GM18873 (cell line): ENCODE measurements around the gene BTLA.
"Not testable (repeated sequence)": the region's sequence is repeated elsewhere in the genome, so short reads cannot be mapped to it uniquely, and the experiment has no call there.

Source experiments
- ATAC-seq: cut with Tn5 transposase; IDR thresholded peaks from one replicate; pipeline ENCODE4 v1.9.1; 2021; ENCODE audit warnings: mild to moderate bottlenecking, moderate library complexity, moderate number of reproducible peaks; ENCODE audit not compliant: unreplicated experiment, low FRiP score

Gene BTLA, protein sequence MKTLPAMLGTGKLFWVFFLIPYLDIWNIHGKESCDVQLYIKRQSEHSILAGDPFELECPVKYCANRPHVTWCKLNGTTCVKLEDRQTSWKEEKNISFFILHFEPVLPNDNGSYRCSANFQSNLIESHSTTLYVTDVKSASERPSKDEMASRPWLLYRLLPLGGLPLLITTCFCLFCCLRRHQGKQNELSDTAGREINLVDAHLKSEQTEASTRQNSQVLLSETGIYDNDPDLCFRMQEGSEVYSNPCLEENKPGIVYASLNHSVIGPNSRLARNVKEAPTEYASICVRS

GRCh38 chr3:112498914-112499711, at the start of gene BTLA:
Gene BTLA, minus strand, starts transcription at chr3:112499472. Its CDS starts 114 bp downstream, at chr3:112499358.
- peak; percentile 39 for ATAC-seq

GRCh38 chr3:112546216-112546759, 47.0 kb upstream of the BTLA start:
- ATAC-seq: no peak

- peak; percentile 81 for ATAC-seq
Observed at GRCh38 chr3:112539825-112540650, 40.8 kb upstream of the BTLA start.

DNA sequence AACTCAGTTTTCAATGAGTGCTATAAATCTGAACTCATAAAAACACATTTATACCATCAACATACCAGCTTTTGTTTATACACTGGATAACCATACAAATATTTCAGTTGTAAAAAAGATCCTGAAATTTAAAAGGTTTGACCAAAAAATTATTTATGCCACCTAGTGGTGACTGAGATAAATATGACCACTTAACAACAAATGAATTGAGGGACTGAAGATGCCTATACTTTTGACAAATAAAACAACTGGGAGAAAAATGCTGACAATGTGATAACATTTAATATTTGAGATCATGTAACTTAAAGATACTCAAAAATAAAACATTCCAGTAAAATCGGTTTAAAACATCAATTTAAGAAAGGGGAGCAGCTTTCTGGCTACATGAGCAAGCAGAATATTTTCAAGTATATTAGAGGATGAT, 32.1 kb upstream of the BTLA start:
- ATAC-seq: no peak

GRCh38 chr3:112530573-112530972, 31.3 kb upstream of the BTLA start:
- no peak for ATAC-seq

DNA sequence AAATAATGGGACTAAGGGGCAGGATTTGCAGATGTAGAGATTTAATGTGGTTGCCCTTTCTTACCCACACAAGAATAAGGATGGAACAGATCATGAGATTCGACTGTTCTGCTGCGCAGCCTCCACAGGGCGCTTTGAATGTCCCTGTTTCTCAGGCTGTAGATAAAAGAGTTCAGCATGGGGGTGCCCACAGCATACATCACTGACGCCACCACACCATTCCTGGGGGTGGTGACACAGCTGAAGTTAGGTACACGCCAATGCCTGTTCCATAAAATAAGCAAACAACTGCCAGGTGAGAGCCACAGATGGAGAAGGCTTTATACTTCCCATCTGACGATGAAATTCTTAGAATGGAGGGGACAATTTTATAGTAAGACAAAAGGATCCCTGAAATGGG, 24.9 kb upstream of the BTLA start:
- not testable (repeated sequence) for ATAC-seq

DNA sequence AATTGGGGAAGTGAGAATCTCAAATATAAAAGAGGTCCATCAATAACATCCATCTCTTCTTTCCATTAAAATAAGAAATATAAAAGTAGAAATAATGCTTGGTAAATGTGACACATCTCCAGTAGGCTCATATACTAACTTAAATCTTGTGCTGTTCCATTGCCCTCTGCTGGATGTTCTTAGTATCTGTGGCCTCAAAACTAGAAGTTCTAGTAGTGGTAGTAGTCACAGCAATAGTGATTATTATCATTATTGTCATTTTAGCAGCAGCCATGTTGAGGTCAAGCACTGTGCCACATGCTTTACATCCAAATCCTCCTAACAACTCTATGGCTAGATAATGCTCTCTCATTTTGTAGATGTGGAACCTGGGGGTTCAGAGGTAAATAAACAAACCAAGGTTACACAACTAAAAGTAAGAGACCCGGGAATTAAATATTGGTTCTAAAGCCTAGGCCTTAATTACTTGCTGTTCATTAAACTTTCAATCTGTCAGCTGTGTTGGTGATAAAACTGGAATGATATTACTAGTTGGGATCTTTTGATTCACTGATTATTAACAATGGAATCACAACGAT, 20.2 kb upstream of the BTLA start:
- ATAC-seq: no peak

DNA sequence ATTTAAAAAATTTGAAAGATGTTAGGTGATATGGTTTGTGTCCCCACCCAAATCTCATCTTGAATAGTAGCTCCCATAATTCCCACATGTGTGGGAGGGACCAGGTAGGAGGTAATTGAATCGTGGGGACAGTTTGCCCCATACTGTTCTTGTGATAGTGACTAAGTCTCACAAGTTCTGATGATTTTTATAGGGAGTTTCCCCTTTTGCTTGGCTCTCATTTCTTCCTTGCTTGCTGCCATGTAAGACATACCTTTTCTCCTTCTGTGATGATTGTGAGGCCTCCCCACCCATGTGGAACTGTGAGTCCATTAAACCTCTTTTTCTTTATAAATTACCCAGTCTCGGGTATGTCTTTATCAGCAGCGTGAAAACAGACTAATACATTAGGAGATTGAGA, 19.7 kb upstream of the BTLA start:
- ATAC-seq: not testable (repeated sequence)

GRCh38 chr3:112514527-112515128, 15.4 kb upstream of the BTLA start:
- peak; percentile 99 for ATAC-seq

- ATAC-seq: no peak
Observed at GRCh38 chr3:112512320-112512719, 13.0 kb upstream of the BTLA start.

DNA sequence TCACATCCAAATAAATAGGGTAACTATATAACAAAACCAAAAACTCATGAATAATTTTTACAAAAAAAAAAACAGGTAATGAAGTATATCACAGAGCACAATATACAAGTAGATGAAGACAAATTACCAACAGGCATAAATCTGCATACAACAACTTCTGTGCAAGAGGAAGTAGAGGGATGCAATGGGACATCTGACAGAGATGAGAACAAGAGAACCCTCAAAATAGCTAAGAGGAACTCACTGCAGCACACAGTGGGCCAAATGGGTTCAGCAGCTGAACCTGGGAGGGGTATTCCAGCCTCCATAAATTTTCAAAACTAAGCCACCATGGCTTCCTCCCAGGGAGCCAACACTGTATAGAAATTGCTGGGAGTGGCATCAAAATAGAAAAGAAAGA, 9.6 kb upstream of the BTLA start:
- no peak for ATAC-seq

DNA sequence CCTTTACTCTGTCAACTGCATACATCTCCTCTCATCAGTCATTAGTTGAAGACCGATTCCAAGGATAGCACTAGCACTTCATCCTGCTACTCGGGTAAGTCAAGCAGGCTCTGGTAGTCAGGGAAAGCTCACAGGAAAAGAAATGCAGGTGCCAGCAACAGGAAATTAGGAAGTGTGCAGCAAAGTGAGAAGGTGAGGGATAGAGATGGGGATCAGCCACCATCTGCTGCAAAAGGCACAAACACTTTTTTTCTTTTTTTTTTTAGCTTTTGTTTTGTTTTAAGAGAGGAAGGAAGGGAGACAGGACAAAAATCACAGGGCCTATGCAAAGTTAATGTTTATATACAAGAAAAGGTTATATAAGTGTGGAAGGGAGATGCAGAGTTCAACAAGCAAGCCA, 9.0 kb upstream of the BTLA start:
- ATAC-seq: no peak

DNA sequence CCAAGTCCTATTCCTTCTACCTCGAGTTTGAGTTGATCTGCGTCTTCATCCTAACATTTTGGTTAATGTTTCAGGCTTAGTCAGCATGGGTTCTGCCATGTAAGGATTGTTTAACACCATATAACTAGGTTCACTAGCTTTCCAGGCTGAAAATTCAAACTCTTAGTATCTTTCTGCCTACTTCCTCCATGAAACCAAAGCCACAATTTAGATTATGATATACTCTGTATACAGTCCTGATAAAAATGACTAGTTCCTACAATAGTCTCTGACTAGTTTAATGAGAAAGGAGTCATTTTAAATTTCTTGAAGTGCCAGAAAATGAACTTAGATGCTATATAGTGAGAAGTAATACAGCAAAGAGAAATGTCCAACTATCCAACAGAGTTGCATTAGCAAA, 6.6 kb upstream of the BTLA start:
- no peak for ATAC-seq

DNA sequence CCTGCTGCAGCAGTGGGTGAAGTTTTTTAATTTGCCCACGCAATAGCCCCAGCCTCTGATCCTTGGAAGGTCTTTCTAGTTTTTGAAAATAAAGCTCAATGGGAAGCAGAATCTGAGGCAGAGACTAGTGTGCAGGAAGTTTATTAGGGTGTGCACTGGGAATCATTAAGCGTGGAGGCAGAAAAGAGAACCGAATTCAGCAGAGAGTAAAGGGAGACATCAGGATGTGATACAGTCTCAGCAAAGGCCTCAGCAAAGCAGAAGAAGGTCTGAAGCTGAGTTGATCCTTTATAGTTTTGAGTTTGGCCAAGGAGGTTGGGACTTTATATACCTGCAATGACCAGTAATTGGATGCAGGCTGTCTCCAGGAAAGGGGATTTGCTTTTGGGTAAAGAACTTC, 4.9 kb upstream of the BTLA start:
- ATAC-seq: no peak

DNA sequence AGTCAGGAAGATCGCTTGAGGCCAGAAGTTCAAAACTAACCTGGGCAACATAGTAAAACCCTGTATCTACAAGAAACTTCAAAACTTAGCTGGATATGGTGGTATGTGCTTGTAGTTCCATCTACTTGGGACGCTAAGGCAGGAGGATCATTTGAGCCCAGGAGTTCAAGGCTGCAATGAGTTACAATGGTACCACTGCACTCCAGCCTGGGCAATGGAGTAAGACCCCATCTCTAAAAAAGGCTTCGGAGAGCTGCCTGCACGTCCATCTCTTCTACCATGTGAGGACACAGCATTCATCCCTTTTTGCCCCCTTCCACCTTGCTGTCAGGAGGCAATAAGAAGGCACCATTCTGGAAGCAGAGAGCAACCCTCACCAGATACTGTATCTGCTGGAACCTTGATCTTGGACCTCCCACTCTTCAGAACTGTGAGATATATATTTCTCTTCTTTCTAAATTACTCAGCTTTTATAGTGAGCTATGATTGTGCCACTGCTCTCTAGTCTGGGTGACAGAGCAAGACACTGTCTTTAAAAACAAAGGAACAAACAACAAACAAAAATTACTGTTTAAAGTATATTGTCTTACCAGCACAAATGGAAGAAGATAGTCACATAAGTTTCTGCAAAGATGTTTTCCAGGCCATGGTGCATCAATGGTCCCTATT, 4.2 kb upstream of the BTLA start:
- ATAC-seq: no peak

DNA sequence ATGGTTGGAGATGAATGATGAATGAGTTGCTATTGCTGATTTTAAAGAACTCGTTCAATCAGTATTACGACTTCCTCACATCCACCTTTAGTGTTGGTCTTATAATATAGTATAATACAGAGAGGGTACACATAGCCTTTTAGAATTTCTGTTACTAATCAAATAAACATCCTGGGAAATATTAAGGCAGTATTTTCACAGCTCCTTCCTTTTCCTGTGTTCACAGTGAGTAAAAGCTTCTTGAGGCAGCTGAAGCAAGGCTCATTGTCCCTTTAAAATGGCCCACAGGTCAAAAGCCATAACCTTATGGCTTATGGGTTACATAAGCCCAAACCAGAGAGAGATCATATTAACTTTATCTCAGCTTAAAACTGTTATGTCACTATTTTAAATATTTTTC, 1.3 kb upstream of the BTLA start:
- ATAC-seq: no peak

- ATAC-seq: no peak
Observed at GRCh38 chr3:112497897-112498548, 1.2 kb downstream of the BTLA start.

DNA sequence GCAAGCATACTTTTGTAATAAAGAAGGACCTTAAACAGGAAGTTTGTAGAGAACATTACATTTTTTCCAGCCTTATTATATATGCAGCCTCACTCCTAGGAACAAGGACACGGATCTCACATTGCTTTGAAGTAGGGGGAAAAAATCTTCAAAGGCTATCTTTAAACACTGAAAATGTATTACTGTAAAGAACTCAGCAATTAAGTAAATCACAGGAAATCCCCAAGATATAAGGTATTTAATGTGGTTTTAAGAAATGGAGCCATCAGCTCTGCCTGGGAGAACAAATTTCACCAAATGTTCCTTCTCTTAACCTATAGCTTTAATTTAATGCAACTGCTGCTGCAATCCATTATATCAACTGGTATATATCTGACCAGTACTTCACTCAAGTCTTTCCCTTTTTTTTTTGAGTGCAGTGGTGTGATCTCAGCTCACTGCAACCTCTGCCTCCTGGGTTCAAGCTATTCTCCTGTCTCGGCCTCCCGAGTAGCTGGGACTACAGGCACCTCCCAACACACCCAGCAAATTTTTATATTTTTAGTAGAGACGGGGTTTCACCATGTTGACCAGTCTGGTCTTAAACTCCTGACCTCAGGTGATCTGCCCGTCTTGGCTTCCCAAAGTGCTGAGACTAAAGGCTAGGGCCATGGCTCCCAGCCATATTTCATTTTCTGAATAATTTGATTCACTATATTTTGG, 2.8 kb downstream of the BTLA start:
- ATAC-seq: no peak

GRCh38 chr3:112494448-112494767, 4.9 kb downstream of the BTLA start:
- not testable (repeated sequence) for ATAC-seq
